DOHH2 (cell line): ENCODE results near the gene ELAVL1.

Experiments
- CTCF ChIP-seq: fragments of 200-600 bp; sonication (generic); IDR thresholded peaks from one replicate; pipeline ENCODE4 v1.5.1; 2014; ENCODE audit warnings: antibody characterized with exemption, mild to moderate bottlenecking, low read depth, low read length; ENCODE audit not compliant: poor library complexity, severe bottlenecking
- EZH2phosphoT487 ChIP-seq: fragments of 200-600 bp; sonication (generic); IDR thresholded peaks from 2 replicates; pipeline ENCODE4 v1.6.1; 2017; ENCODE audit warnings: borderline replicate concordance, mild to moderate bottlenecking, antibody characterized with exemption, low read length, moderate library complexity, mixed read lengths

DNA sequence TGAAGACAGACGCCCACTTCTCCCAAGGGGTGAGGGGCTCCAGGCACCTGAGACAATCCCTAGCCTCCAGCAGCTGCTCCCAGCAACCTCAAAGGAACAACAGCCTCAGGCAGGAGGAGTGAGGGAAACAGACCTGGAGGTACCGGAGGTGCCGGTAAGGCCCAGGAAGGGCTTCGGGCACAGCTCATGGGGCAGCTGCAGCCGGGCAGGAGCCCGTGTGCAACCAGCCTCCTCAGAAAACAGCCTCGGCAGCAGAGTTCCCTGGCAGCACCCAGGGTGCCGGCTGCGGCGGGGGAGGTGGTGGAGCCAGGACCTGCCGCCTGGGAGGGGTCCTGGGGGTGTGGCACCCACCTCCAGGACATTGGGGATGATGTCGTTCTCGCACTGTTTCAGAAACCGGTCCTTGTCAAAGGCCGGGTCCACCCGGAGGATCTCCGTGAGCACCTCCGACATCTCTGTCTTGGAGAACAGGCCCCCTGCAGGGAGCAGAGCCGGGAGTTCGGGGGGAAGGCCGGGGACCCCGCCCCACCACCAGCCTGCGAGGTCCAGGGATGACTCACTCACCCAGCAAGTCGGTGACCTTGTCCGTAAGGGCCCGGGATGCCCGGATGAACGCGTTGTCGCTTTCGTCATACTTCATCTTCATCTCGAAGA is 73.0 kb downstream of the ELAVL1 start:
- TF ChIP-seq CTCF (no peak), EZH2phosphoT487 (no peak)
